GM19452 (cell line): Measurements from ENCODE around the gene WNT9A.

Experiments used
- ATAC-seq: cut with Tn5 transposase; IDR thresholded peaks from one replicate; pipeline ENCODE4 v1.9.1; 2021; ENCODE audit not compliant: unreplicated experiment

Gene WNT9A

DNA sequence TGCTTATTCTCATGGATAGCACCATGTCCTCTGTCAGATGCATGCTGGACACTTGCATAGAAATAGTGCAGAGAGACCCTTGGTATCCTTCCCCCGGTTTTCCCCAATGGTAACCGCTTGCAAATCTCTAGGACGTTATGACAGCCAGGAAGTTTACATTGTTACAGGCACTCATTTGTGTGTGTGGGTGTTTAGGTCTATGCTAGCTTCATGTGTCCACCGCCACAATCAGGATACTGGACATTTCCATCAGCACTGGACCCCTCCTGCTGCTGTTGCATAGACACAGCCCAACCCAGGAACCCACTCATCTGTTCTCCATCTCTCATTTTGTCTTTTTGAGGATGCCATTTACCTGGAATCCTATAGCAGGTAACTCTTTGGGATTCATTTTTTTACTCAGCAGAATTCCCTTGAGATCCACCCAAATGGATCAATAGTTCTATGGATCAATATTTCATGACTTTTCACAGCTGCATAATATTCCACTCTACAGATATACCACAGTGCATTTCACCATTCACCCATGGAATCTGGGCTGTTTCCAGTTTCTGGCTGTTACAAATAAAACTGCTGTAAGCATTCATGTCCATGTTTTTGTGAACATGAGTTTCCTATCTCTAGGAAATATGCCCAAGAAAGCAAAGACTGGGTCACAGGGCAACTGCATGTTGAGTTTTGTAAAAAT is 6.6 kb upstream of the WNT9A start:
- no peak for ATAC-seq

DNA sequence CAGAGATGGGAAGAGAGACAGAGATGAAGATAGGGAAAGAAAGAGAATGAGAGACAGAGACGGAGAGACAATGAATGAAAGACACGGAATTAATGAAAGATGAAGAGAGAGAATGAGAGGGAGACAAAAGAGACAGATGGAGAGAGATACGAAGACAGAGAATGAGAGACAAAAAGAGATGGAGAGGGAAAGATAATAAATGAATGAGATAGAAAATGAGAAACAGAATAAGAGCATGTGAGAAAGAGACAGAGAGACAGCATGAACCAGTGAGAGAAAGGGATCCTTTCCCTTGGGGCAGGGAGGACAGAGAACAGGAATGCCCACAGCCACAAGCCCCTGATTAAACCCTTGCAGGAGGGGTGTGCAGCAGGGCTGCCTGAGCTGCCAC is 5.3 kb upstream of the WNT9A start:
- no peak for ATAC-seq

DNA sequence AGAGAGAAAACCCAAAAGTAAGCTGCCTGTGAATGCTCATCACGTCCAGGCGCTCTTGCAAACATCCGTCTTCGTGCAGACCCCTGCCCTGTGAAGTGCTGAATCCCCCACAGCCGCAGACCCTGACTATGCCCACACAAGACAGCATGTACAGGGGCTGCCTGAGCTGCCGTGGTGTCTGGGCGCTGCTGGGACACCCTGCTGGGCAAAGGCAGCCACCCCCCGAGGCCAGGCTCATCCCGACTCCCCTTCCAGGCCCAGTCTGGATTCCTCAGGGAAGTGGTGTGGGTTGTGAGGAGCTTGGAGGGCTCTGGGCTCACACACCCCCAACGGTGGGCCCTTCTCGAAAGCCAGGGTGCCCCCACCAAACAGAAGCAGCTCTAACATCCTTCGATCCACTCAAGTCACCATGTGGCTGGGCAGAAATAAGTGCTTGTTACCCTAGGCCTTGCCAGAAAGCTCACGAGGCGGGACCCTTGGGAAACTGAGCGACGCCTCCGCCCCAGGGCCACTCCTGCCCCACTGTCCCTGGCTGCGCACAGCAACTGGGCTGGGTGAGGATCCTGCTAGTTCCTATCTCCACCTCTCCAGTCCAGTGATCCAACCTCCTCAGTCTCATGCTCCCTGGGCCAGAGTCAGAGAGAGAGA is 4.8 kb upstream of the WNT9A start:
- no peak for ATAC-seq

DNA sequence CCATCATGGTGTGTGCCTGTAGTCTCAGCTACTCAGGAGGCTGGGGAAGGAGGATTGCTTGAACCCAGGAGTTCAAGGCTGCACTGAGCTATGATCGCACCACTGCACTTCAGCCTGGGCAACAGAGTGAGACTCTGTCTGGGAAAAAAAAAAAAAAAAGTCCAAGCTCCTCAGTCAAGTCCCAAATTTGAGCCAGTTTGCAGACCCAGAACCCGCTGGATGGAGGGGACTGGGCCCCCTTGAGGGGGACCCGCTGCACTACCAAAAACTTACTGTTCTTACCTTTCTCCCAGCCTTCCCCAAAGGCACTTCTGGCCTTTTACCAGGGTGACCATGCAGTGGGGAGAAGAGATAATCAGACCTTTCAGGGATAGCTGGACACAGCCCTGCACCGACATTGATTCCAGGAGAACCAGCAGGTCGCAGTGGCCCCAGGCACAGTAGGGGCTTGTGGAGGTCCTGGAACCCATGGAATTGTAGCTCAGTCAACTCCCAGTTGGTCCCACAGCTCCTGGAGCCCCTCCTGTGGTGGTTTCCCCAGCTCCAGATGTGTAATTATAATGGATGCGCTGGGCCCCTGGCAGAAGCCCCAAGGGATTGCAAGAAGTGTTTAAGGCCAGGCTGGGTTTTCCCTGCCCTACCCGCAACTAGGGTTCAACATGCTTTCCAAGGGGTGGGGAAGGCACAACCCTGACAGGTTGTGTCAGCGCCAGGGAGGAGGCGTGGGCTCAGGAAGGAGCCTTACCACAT is 4.1 kb upstream of the WNT9A start:
- ATAC-seq: no peak

DNA sequence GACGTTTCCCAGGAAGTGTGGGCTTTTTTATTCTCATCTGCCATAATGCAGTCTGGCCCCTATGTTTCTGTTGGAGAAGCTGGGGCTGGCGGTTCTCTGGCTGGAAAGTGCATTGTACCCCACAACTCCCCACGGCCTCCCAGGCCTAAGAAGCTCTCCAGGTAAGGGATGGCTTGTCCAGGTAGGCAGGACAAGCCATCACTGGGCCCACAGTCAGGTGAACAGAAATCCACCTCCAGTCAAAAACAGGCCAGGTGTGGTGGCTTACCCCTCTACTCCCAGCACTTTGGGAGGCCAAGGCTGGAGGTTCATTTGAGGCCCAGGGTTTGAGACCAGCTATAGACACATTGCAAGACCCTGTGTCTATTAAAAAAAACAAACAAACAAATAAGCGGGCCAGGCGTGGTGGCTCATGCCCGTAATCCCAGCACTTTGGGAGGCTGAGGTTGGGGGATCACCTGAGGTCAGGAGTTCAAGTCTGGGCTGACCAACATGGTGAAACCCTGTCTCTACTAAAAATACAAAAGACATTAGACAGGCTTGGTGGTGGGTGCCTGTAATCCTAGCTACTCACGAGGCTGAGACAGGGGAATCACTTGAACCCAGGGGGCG is 3.1 kb upstream of the WNT9A start:
- ATAC-seq: no peak

DNA sequence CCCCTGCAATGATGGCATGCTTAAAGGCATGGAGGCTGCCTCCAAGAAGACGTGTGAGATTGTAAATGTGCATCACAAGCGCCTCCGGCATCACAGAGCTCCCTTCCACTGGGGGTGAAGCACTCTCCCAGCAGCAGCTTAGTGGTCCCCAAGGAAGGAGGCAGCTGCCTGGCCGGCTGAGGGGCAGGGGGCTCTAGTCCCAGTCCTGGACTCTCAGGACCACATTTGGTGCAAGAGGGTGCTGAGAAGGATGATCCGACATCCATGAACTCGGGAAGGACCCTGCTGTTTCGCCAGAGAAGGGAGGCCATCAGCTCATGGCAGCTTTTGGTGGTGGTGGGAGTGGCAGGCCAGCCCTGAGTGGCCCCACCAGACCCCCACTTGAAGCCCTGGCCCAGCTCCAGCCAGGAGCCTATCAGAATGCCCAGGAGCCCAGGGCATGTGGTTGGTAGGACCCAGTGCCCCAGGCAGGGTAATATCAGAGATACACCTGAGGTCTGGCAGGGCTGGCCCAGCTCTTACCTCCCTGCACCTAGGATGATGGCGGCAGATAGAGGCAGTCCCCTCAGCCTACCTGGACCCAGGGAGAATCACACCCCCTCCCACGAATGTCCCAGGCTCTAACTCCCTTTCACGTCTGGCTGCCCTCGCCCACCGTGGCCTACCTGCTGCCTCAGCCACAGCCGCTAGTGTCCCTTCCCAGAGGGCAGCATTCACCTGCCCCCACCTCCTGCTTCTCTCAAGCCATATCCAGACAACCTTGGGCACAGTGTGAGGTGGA is 2.4 kb upstream of the WNT9A start:
- no peak for ATAC-seq

DNA sequence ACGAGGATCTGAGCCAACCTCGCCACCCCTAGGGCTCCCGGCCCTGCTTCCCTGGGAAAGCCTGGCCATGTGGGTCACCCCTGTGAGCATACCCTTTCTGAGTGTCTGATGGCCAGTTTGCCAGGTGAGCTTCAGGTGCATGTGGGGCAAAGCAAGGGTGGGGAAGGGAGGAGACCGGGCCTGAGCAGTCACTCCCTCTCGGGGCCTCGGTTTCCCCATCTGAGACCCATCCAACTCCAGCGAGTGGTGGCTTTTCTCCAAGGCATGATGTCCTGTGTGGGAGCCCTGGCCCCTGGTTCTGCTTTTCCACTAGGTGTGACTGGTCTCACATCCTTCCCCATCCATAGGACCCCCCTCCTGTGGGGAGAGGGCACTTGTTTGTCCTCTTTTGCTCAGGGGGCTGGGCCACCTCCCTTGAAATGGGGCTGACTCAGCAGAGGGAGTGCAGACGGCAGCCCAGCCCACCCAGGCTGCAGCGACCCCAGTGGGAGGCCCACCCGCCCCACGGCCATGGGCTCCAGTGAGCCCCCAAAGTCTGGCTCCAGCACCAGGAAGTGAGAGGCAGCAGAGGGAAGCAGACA is 1.7 kb upstream of the WNT9A start:
- no peak for ATAC-seq

DNA sequence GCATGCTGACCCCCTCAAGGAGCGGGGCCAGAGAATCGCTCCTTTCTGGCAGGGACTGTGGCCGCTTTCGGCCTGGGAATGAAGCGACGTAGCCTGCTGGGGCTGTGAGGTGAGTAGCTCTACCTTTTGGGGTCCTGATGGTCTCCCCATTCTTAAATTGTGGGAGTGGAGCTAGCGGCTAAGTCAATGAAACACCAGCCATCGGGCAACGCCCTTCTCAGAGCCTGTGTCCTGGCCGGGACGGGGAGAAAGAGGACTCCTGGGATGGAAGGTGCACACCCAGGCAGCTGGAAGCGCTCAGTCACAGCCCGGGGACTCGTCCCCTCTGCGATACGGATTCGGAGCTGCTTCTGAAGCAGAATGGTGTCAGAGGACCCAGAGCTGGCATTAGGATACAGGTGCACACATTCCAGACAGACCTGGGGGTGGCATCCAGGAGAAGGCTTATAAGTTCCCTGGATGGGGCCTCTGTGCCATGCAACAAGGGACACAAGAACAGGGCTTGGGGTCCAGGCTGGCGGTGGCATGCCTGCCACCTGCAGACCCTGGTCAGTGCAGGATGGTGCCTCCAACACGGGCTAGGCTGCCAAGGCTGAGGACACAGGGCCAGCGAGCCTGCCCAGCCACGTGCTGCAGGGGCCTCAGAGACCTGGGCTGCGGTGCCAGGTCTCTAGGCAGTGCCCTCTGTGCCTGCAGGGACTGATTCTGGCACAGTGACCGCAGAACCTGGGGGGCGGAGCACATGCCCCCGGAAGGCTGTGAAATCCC is 945 bp upstream of the WNT9A start:
- ATAC-seq: no peak

DNA sequence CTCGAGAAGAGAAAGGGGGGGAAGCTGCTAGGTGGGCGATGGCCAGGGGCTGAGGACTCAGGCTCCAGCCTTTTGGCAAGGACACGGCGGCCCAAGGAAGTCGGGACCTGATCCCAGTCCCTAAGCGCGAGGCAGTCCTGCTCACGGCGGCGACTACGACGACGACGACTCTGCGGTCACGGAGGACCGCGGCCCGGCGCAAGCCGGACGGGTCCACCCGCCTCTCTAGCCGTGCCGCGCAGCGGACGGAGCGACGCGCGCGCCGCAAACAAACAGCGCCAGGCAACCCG is 401 bp downstream of the WNT9A start:
- no peak for ATAC-seq

DNA sequence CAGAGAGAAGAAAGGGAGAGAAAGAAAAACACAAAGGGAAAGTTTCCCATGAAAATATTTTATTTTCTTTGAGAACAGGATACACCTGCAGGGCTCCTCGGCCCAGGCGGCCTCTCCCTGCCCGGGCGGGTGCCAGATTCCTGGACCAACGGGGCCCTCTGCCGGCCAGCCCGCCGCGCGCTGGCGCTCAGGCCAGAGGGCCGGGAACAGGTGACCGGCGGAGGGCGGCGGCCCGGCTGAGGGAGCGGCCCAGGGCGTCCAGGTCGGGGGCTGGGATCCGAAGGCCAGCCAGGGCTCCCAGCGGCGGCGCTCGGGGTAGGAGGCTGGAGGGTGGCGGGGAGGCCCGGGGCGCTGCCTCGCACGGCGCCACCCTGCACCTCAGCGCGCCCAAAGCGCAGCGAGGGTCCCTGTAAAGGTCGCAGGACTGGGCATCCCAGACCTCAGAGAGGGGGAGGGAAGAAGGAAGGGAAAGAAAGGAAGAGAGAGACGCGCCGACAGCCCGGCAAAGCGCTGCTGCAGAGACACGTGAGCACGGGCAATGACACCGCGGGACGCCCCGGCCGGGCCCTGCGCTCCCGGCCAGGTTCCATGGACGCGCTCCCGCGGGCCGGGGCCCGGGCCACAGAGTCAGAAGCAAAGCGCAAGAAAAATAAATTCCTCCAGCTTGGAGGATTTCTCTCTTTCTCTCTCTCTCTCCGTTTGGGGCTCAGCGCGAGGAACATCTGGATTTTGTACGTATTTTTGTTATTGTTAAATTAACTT is 927 bp downstream of the WNT9A start:
- ATAC-seq: no peak

DNA sequence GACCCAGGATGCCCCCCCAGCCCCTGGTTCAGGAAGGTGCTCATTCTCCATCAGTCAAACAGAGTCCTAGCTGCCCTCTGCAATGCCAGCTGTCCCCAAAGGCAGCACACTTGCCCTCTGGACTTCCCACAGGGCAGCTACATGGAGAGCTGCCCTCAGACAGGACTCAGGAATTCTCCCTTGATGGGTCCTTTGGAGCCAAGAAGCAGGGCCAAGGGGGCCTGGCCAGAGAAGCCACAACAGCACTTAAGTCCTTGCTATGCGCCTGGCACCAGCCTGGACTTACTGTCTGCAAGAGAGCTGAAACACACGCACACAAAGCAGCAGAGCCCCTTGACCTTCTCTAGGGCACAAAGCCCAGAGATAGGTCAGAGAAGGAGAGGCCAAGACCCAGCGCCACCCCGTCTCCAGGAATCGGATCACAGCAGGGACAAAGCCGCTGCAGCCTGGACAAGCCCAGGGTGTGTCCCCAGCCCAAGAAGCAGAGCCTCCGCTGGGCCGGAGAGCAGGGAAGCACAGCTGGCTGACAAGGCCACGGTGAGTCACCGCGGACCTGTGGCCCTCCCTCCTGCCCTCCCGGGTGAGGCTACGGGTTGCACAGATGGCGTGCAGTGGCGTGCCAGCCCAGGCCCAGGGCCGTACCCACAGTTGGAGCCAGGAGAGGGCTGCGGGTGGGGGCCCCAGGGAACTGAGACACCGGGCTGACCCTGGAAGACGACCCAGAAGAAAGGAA is 1.7 kb downstream of the WNT9A start:
- no peak for ATAC-seq

DNA sequence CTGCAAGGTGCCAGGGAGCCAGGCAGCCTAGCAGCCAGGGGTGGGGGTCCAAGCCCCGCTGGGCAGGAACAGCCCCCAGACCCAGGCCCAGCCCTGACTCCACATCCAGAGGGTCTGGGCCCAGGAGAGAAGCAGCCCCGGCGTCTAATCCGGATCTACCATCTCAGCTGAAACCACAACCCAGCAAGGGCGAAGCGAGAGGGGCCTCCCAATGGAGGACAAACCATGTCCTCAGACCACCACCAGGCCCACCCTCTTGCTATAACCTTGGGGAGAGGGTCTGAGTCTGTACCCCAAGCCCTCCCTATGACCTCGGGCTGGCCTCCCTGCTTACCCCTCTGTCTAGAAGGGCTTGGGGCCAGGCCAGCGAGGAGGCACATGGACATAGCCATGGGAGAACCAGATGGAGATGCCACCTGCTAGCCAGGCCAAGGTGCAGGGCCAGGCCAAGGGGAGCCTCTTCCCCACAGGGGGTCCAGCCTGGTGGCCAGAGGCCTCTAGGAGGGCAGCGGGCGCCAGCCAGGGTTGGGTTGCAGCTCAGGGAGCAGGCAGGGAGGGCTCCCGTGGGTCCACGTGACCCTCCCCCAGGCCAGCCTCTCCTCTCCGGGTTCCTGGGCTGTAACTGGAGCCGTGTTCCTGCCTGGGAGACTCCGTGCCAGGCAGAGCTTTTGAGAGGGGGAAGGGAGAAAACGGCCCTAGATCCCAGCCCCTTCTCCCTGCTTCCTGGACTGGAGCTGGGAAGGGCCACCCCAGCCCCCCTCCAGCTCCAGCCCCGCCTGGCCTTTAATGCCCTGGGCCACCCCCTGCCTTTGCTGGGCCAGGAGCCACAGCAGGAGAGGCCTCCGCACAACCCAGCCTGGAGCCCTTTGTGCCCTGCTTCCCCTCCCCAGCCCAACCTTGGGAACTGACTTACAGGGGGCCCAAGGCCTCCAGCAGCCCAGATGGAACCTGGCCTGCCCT is 2.5 kb downstream of the WNT9A start:
- no peak for ATAC-seq

DNA sequence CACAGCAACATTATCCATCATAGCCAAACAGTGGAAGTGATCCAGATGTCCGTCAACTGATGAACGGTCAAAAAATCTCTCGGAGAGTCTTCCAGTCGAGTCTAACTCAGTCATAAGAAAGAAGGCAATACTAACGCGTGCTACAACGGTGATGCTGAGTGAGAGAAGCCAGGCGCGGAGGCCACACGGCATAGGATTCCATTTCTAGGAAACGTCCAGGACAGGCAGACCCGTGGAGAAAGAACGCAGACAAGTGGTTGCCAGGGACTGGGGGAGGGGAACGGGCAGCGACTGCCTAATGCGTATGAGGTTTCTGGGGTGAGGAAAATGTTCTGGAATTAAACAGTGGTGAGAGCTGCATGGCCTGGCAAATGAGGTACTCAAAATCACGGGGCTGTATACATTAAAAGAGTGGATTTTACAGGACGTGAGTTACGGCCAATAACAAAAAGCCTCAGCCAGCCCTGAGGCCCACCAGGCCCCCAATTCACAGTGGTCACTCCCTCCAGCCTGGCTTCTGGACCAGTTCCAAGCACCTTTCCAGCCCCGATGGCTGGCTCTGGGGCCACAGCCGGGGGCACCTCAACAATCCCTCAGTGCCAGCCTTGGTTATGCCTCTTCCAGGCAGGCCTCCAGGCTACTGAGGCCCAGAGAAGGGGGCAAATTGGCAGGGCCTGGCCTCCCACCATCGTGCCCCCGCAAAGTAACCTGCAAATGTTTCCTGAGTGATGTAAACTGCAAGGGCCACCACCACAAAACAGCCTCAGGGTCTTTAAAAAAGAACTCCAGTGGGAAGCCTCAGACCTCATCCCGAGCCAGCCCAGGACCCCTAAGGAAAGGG is 3.4 kb downstream of the WNT9A start:
- ATAC-seq: no peak

DNA sequence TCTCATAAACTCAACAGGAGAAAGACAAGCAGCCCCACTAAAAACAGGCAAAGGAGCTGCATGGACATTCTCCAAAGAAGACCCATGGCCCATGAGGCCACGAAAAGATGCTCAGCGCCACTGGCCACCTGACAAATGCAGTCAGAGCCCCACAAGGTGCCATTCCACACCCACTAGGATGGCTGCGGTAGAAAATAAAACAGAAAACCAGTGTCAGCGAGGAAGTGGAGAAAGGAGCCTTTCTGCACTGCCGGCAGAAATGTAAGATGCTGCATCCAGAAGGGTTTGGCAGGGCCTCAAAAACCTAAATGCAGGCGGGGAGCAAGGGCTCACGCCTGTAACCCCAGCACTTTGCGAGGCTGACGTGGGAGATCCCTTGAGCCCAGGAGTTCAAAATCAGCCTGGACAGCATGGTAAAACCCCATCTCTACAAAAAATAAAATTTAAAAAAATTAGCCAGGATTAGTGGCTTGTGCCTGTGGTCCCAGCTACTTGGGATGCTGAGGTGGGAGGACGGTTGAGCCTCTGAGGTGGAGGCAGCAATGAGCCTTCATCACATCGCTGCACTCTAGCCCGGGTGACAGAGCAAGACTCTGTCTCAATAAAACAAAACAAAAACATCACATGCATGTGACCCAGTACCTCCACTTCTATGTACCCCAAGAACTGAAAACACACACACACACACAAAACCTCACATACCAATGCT is 4.2 kb downstream of the WNT9A start:
- ATAC-seq: no peak

DNA sequence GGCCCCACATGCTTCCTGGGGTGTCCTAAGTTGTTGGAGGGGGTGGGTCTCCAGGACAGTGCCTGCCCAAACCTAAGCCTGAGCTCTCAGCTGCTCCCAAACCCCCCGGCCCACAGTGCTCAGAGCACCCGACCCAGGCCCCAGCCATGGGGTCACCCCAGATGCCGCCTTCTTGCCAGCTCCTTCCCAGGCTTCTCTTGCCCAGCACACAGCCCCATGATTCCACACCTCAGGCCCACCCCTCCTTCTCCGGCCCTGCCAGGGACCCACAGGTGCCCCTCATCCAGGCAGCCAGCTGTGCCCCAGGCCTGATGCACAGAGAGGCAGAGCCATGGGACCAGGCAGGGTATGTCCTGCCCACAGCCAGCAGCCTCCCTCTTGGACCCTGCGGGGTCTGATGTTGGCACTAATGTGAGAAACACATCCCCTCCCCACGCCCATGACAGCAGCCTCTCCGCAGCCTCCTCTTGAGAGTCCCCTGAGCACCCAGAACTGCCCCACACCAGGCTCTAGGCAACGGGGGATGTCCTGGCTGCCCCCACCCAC is 4.9 kb downstream of the WNT9A start:
- ATAC-seq: no peak
